B cell (primary cell): Measurements from ENCODE around the gene SPDYE3.
"Not testable (repeated sequence)": the region's sequence is repeated elsewhere in the genome, so short reads cannot be mapped to it uniquely, and the experiment has no call there.

ENCODE experiments used
- EZH2 ChIP-seq: IDR thresholded peaks from 2 replicates; pipeline ENCODE4 v1.6.1; 2012; ENCODE audit warnings: borderline replicate concordance, low read depth, mild to moderate bottlenecking, moderate library complexity, low read length; ENCODE audit not compliant: insufficient read depth, poor library complexity, severe bottlenecking
- TF ChIP-seq, protein P1 (sequence below): fragments of 200-600 bp; IDR thresholded peaks from one replicate; pipeline ENCODE4 v1.8.0; 2022; ENCODE audit warnings: antibody characterized with exemption, mild to moderate bottlenecking

DNA sequence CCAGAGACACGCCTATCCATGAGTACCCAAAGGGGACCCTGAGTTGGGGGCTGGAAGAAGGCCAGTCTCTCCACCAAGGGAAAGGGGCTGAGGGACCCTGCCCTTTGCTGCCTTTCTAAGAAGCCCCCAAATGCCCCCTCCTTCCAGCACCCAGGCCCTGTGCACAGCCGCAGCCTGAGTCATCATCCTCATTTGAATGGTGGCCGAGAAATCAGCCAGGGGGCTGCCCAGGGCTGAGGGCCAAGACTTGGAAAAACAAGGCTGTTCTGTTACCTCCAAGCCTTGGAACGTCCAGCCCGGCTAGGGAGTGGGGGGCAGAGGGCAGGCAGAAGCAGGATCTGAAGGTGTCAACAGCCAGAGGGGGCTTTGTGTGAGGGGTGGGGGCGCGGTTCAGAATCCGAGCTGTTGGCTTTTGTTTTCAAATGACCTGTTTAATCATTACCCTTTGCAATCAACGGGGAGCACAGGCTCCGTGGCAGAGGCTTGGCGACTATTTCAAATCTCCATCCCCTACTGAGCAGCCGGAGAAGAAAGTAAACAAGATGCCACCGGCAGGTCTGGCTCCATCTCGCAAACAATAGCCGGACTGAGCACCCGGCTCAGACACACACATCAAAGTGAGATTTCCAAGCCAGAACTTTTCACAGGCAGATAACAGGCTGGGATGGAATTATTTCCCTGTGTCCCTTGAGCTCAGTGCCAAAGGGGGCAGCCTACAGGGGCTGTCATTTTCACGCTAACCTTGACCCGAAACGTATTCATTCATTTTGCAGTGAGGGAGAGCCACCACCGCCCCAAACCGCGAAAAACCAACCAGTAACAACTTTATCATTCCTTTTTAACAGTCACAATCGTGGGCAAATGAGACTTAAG, 37.2 kb upstream of the SPDYE3 start:
- TF ChIP-seq, protein P1, sequence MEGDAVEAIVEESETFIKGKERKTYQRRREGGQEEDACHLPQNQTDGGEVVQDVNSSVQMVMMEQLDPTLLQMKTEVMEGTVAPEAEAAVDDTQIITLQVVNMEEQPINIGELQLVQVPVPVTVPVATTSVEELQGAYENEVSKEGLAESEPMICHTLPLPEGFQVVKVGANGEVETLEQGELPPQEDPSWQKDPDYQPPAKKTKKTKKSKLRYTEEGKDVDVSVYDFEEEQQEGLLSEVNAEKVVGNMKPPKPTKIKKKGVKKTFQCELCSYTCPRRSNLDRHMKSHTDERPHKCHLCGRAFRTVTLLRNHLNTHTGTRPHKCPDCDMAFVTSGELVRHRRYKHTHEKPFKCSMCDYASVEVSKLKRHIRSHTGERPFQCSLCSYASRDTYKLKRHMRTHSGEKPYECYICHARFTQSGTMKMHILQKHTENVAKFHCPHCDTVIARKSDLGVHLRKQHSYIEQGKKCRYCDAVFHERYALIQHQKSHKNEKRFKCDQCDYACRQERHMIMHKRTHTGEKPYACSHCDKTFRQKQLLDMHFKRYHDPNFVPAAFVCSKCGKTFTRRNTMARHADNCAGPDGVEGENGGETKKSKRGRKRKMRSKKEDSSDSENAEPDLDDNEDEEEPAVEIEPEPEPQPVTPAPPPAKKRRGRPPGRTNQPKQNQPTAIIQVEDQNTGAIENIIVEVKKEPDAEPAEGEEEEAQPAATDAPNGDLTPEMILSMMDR: not testable (repeated sequence)
- not testable (repeated sequence) for TF ChIP-seq EZH2
